Neural progenitor cell (in vitro differentiated cells): ENCODE data around the gene NOS1AP. TPM values are rescaled to one million over a fixed set of nuclear protein-coding genes. Genes with fewer than 3 reads are reported as not detected.

Experiments used
- DNase-seq: peaks from one replicate; pipeline ENCODE4 v3.0.0-alpha.2; 2016; ENCODE audit warnings: low spot score
- H2AFZ ChIP-seq: fragments of 200-600 bp; sonication (generic); replicated peaks from 2 replicates; pipeline ENCODE4 v1.6.1; 2016; ENCODE audit warnings: antibody characterized with exemption
- H3F3A ChIP-seq: fragments of 200-600 bp; sonication (generic); 2 replicates; pipeline ENCODE4 v1.6.1; 2016; ENCODE audit warnings: antibody characterized with exemption, low read depth
- H3K27ac ChIP-seq: fragments of 200-600 bp; sonication (generic); 2 replicates; pipeline ENCODE4 v1.5.1; 2016; ENCODE audit warnings: mild to moderate bottlenecking
- H3K27me3 ChIP-seq: fragments of 200-600 bp; sonication (generic); 2 replicates; pipeline ENCODE4 v1.6.1; 2016; ENCODE audit warnings: mild to moderate bottlenecking, moderate library complexity
- H3K36me3 ChIP-seq: fragments of 200-600 bp; sonication (generic); 2 replicates; pipeline ENCODE4 v1.5.1; 2016
- H3K4me1 ChIP-seq: fragments of 200-600 bp; sonication (generic); 2 replicates; pipeline ENCODE4 v1.6.1; 2016; ENCODE audit warnings: mixed run types
- H3K4me2 ChIP-seq: fragments of 200-600 bp; sonication (generic); 2 replicates; pipeline ENCODE4 v1.6.1; 2016
- H3K4me3 ChIP-seq: fragments of 200-600 bp; sonication (generic); 2 replicates; pipeline ENCODE4 v1.5.1; 2016
- H3K79me2 ChIP-seq: fragments of 200-600 bp; sonication (generic); 2 replicates; pipeline ENCODE4 v1.6.1; 2016; ENCODE audit warnings: low read depth
- H3K9ac ChIP-seq: fragments of 200-600 bp; sonication (generic); 2 replicates; pipeline ENCODE4 v1.6.1; 2016
- H3K9me3 ChIP-seq: fragments of 200-600 bp; sonication (generic); 2 replicates; pipeline ENCODE4 v1.5.1; 2016; ENCODE audit warnings: low read depth
- H4K20me1 ChIP-seq: fragments of 200-600 bp; sonication (generic); 2 replicates; pipeline ENCODE4 v1.6.1; 2016; ENCODE audit warnings: low read depth
- H3K27ac Mint-ChIP-seq: 3 replicates; pipeline ENCODE4 v1.8.0; 2021; ENCODE audit warnings: mixed read lengths
- H3K27me3 Mint-ChIP-seq: 2 replicates; pipeline ENCODE4 v1.8.0; 2022; ENCODE audit warnings: low read depth, mild to moderate bottlenecking, inconsistent platforms, moderate library complexity, mixed read lengths; ENCODE audit not compliant: insufficient read depth
- H3K36me3 Mint-ChIP-seq: 3 replicates; pipeline ENCODE4 v1.8.0; 2021; ENCODE audit warnings: mixed read lengths
- H3K4me1 Mint-ChIP-seq: 3 replicates; pipeline ENCODE4 v1.8.0; 2021; ENCODE audit warnings: mixed read lengths
- H3K4me3 Mint-ChIP-seq: 3 replicates; pipeline ENCODE4 v1.8.0; 2021; ENCODE audit warnings: mild to moderate bottlenecking, moderate library complexity, mixed read lengths
- H3K9me3 Mint-ChIP-seq: 3 replicates; pipeline ENCODE4 v1.8.0; 2020; ENCODE audit warnings: mixed read lengths
- EZH2 ChIP-seq: fragments of 200-600 bp; sonication (generic); IDR thresholded peaks from 2 replicates; pipeline ENCODE4 v1.6.1; 2017; ENCODE audit warnings: antibody characterized with exemption, mild to moderate bottlenecking, moderate library complexity
- EZH2phosphoT487 ChIP-seq: fragments of 200-600 bp; sonication (generic); IDR thresholded peaks from 2 replicates; pipeline ENCODE4 v1.6.1; 2017; ENCODE audit warnings: antibody characterized with exemption
- total RNA-seq: library from RNA; depleted of rRNA; stranded (reverse); fragments of >200 nt; gene quantifications from 2 replicates; pipeline ENCODE4 v1.2.3, GENCODE V29; 2015; ENCODE audit warnings: low replicate concordance
- TF ChIP-seq, protein P1 (sequence below): fragments of 200-600 bp; sonication (generic); IDR thresholded peaks from 2 replicates; pipeline ENCODE4 v1.5.1; 2017; ENCODE audit warnings: antibody characterized with exemption, mild to moderate bottlenecking

NOS1AP gene
- total RNA-seq, 1 donor from 2014 or later: 2.4 TPM

DNA sequence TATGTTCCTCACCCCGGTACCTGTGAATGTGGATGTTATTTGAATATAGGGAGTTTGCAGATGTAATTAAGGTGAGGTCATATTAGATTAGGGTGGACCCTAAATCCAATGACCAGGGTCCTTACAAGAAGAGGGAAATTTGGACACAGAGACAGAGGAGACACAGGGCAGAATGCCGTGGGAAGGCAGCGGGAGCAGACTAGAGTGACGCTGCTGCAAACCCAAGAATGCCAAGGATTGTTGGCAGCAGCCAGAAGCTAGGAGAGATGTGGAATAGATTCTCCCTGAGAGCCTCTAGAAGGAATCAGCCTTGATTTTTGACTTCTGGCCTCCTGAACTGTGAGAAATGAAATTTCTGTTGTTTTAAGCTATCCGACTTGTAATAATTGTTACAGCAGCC is 253.5 kb downstream of the NOS1AP start:
- Histone ChIP-seq H3K36me3 (no peaks in the 10 kb centered on the region), H3K4me2 (no peak overlapping the region), H3K4me3 (no peak overlapping the region), H3F3A (no peaks in the 10 kb centered on the region), H3K4me1 (no peaks in the 10 kb centered on the region), H3K27ac (no peak overlapping the region), H2AFZ (no peak overlapping the region), H3K9ac (no peak overlapping the region), H3K27me3 (no peaks in the 10 kb centered on the region), H4K20me1 (no peaks in the 10 kb centered on the region), H3K79me2 (no peaks in the 10 kb centered on the region), H3K9me3 (no peaks in the 10 kb centered on the region)
- peaks cover 2% of the 10 kb centered on the region for H3K36me3 Mint-ChIP-seq
- H3K9me3 Mint-ChIP-seq: no peaks in the 10 kb centered on the region
- peaks cover 11% of the 10 kb centered on the region for H3K4me1 Mint-ChIP-seq
- no peak for DNase-seq
- H3K4me3 Mint-ChIP-seq: no peak overlapping the region
- TF ChIP-seq, protein P1, sequence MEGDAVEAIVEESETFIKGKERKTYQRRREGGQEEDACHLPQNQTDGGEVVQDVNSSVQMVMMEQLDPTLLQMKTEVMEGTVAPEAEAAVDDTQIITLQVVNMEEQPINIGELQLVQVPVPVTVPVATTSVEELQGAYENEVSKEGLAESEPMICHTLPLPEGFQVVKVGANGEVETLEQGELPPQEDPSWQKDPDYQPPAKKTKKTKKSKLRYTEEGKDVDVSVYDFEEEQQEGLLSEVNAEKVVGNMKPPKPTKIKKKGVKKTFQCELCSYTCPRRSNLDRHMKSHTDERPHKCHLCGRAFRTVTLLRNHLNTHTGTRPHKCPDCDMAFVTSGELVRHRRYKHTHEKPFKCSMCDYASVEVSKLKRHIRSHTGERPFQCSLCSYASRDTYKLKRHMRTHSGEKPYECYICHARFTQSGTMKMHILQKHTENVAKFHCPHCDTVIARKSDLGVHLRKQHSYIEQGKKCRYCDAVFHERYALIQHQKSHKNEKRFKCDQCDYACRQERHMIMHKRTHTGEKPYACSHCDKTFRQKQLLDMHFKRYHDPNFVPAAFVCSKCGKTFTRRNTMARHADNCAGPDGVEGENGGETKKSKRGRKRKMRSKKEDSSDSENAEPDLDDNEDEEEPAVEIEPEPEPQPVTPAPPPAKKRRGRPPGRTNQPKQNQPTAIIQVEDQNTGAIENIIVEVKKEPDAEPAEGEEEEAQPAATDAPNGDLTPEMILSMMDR: no peak
- TF ChIP-seq EZH2phosphoT487 (no peak), EZH2 (no peak)
- H3K27ac Mint-ChIP-seq: no peak overlapping the region
- H3K27me3 Mint-ChIP-seq: peaks cover 2% of the 10 kb centered on the region

DNA sequence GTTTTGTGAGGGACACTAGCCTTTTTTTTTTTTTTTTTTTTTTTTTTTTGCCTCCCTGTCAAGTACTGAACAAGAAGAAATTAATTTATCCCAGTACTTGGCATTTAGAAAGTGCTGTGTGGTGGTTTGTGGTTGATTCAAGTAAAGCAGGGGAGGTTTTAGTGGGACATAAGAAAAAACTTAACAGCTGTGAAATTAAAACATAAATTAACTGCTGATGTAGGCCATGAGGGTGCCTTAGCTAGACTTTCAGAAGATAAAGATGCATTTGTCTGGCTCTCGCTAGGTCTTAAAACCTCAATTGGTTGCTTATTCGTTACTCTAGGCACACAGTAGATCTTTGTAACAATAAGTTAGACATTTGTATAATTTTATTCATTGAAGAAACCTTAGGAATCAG is 254.9 kb downstream of the NOS1AP start:
- TF ChIP-seq EZH2 (no peak), EZH2phosphoT487 (no peak)
- TF ChIP-seq, protein P1: no peak
- H3K9ac ChIP-seq: no peak overlapping the region
- no peak overlapping the region for H3K4me2 ChIP-seq
- no peak overlapping the region for H3K4me3 ChIP-seq
- H3K27ac ChIP-seq: no peak overlapping the region
- H3K4me3 Mint-ChIP-seq: no peak overlapping the region
- no peaks in the 10 kb centered on the region for H4K20me1 ChIP-seq
- H3K79me2 ChIP-seq: no peaks in the 10 kb centered on the region
- H3K36me3 ChIP-seq: no peaks in the 10 kb centered on the region
- H3K27me3 Mint-ChIP-seq: peaks cover 2% of the 10 kb centered on the region
- H3K9me3 Mint-ChIP-seq: no peaks in the 10 kb centered on the region
- no peak for DNase-seq
- H3K27me3 ChIP-seq: no peaks in the 10 kb centered on the region
- no peak overlapping the region for H3K27ac Mint-ChIP-seq
- no peak overlapping the region for H2AFZ ChIP-seq
- peaks cover 7% of the 10 kb centered on the region for H3K4me1 Mint-ChIP-seq
- H3F3A ChIP-seq: no peaks in the 10 kb centered on the region
- H3K4me1 ChIP-seq: no peaks in the 10 kb centered on the region
- no peaks in the 10 kb centered on the region for H3K9me3 ChIP-seq
- peaks cover 2% of the 10 kb centered on the region for H3K36me3 Mint-ChIP-seq

DNA sequence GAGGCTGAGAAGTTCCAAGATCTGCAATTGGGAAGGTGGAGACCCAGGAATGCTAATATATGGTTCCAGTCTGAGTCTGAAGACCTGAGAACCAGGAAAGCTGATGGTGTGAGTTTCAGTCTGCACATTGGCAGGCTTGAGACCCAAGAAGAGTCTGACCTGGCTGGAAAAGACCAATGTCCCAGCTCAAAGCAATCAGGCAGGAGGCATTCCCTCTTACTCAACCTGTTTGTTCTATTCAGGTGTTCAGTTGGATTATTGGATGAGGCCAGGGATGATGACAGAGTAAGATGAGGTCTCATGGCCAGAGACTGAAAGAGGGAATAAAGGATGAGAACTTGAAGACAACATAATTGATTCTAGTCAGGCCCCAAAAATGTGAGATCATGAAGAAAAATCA is 257.1 kb downstream of the NOS1AP start:
- H4K20me1 ChIP-seq: no peaks in the 10 kb centered on the region
- H3K9me3 ChIP-seq: no peaks in the 10 kb centered on the region
- no peak overlapping the region for H3K27ac Mint-ChIP-seq
- no peak overlapping the region for H3K4me3 ChIP-seq
- H3K4me2 ChIP-seq: no peak overlapping the region
- no peak overlapping the region for H3K27ac ChIP-seq
- no peaks in the 10 kb centered on the region for H3K4me1 ChIP-seq
- no peaks in the 10 kb centered on the region for H3K9me3 Mint-ChIP-seq
- peaks cover 2% of the 10 kb centered on the region for H3K4me1 Mint-ChIP-seq
- H3F3A ChIP-seq: no peaks in the 10 kb centered on the region
- no peak overlapping the region for H3K9ac ChIP-seq
- TF ChIP-seq EZH2 (no peak), EZH2phosphoT487 (no peak)
- TF ChIP-seq, protein P1: no peak
- H3K36me3 ChIP-seq: no peaks in the 10 kb centered on the region
- H3K27me3 ChIP-seq: no peaks in the 10 kb centered on the region
- no peaks in the 10 kb centered on the region for H3K27me3 Mint-ChIP-seq
- no peak overlapping the region for H2AFZ ChIP-seq
- H3K79me2 ChIP-seq: no peaks in the 10 kb centered on the region
- no peak for DNase-seq
- peaks cover 2% of the 10 kb centered on the region for H3K36me3 Mint-ChIP-seq
- H3K4me3 Mint-ChIP-seq: no peak overlapping the region
